ENCODE results near the gene SOX21.

Gene SOX21

GRCh38 chr13:94701313-94702180 lies 10.8 kb downstream of the SOX21 start:
- no peak overlapping the region for H3K4me3 ChIP-seq (ENCODE audit: low read depth, low read length)
- no peak for TF ChIP-seq CTCF (IDR thresholded peaks at IDR 0.05; ENCODE audit: control insufficient read depth, extremely low read depth, insufficient read depth)
- no peak for DNase-seq (ENCODE audit: low read depth)

GRCh38 chr13:94700536-94700935 lies 11.8 kb downstream of the SOX21 start:
- no peak for TF ChIP-seq CTCF (IDR thresholded peaks at IDR 0.05; ENCODE audit: control insufficient read depth, extremely low read depth, insufficient read depth)
- DNase-seq (ENCODE audit: low read depth): no peak
- no peak overlapping the region for H3K4me3 ChIP-seq (ENCODE audit: low read depth, low read length)

- no peak for DNase-seq (ENCODE audit: low read depth)
- H3K4me3 ChIP-seq (ENCODE audit: low read depth, low read length): no peak overlapping the region
- TF ChIP-seq CTCF (IDR thresholded peaks at IDR 0.05; ENCODE audit: control insufficient read depth, extremely low read depth, insufficient read depth): no peak
Observed at GRCh38 chr13:94700051-94700535, 12.3 kb downstream of the SOX21 start.

GRCh38 chr13:94696171-94696570 lies 16.2 kb downstream of the SOX21 start:
- no peak for DNase-seq (ENCODE audit: low read depth)
- TF ChIP-seq CTCF (IDR thresholded peaks at IDR 0.05; ENCODE audit: control insufficient read depth, extremely low read depth, insufficient read depth): no peak

GRCh38 chr13:94692030-94692429 lies 20.3 kb downstream of the SOX21 start:
- no peak overlapping the region for H3K4me3 ChIP-seq (ENCODE audit: low read depth, low read length)
- no peak for TF ChIP-seq CTCF (IDR thresholded peaks at IDR 0.05; ENCODE audit: control insufficient read depth, extremely low read depth, insufficient read depth)
- no peak for DNase-seq (ENCODE audit: low read depth)

More at GRCh38 chr13:94696171-94696570, 16.2 kb downstream of the SOX21 start:
- H3K4me3 ChIP-seq (ENCODE audit: low read depth, low read length): no peak overlapping the region

- TF ChIP-seq CTCF (IDR thresholded peaks at IDR 0.05; ENCODE audit: control insufficient read depth, extremely low read depth, insufficient read depth): no peak
- no peak for DNase-seq (ENCODE audit: low read depth)
- H3K4me3 ChIP-seq (ENCODE audit: low read depth, low read length): no peak overlapping the region
Observed at GRCh38 chr13:94683409-94683808, 28.9 kb downstream of the SOX21 start.
